ENCODE data around the gene ALDOA. TPM values are rescaled to one million over a fixed set of nuclear protein-coding genes. Genes with fewer than 3 reads are reported as not detected.

The ALDOA gene
- total and polyA plus RNA-seq, 7 donors, result 4,532 to 12,458 (median 6,382) TPM

DNA sequence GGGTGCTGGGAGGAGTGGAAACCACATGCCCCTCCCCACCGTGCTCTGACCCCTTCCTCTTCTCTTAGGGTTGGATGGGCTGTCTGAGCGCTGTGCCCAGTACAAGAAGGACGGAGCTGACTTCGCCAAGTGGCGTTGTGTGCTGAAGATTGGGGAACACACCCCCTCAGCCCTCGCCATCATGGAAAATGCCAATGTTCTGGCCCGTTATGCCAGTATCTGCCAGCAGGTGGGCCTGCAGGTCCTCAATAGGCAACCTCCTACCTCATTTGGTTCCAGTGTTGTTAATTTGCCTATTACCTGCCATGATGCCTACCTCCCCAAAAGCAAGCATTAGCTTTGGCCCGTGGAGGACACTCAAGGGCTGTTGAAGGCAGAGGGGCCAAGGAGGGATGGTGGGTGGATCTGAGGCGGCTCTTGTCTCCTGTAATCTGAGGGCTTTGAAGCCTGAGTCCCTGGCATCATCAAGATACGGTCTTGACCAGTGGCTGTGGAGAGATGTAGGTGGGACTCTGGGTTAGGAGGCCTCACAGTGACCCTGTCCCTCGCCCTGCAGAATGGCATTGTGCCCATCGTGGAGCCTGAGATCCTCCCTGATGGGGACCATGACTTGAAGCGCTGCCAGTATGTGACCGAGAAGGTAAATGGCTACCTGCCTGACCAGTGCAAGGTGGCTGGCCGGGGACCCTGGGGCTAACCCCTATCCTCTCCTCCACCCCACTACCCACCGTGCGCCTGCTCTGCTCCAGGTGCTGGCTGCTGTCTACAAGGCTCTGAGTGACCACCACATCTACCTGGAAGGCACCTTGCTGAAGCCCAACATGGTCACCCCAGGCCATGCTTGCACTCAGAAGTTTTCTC, 3.4 kb downstream of the ALDOA start:
- H3K4me1 ChIP-seq, result peaks cover 35% of the 10 kb centered on the region
- TF ChIP-seq, protein P1, sequence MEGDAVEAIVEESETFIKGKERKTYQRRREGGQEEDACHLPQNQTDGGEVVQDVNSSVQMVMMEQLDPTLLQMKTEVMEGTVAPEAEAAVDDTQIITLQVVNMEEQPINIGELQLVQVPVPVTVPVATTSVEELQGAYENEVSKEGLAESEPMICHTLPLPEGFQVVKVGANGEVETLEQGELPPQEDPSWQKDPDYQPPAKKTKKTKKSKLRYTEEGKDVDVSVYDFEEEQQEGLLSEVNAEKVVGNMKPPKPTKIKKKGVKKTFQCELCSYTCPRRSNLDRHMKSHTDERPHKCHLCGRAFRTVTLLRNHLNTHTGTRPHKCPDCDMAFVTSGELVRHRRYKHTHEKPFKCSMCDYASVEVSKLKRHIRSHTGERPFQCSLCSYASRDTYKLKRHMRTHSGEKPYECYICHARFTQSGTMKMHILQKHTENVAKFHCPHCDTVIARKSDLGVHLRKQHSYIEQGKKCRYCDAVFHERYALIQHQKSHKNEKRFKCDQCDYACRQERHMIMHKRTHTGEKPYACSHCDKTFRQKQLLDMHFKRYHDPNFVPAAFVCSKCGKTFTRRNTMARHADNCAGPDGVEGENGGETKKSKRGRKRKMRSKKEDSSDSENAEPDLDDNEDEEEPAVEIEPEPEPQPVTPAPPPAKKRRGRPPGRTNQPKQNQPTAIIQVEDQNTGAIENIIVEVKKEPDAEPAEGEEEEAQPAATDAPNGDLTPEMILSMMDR (IDR thresholded peaks at IDR 0.05), result peak; percentile 29
- peak overlapping the region; percentile 99 for H3K27ac ChIP-seq
- H3K9me3 ChIP-seq, result no peaks in the 10 kb centered on the region
- ATAC-seq (no peak), DNase-seq (peak in 1 of 2 donors; percentile 59)
- peaks cover 13 to 70% of the 10 kb centered on the region in 2 donors for H3K36me3 ChIP-seq (ENCODE audit: insufficient read depth in 1 of 2, low read depth in 1 of 2)
- peak overlapping the region; percentile 91 for H3K4me3 ChIP-seq
- intact Hi-C loops (cut with DNase I), result loop anchor here in 1 of 2 donors (10.0 kb wide), 1 partner anchor 56 kb away; the partner anchor contains the start of gene MAPK3
- WGBS, 3 donors, result 50 to 77% (median 53%) methylated on average over 16 to 17 of the region's 17 CpGs
- no peaks in the 10 kb centered on the region for H3K27me3 ChIP-seq (ENCODE audit: insufficient read depth in 3 of 3, low read length in 2 of 3)

DNA sequence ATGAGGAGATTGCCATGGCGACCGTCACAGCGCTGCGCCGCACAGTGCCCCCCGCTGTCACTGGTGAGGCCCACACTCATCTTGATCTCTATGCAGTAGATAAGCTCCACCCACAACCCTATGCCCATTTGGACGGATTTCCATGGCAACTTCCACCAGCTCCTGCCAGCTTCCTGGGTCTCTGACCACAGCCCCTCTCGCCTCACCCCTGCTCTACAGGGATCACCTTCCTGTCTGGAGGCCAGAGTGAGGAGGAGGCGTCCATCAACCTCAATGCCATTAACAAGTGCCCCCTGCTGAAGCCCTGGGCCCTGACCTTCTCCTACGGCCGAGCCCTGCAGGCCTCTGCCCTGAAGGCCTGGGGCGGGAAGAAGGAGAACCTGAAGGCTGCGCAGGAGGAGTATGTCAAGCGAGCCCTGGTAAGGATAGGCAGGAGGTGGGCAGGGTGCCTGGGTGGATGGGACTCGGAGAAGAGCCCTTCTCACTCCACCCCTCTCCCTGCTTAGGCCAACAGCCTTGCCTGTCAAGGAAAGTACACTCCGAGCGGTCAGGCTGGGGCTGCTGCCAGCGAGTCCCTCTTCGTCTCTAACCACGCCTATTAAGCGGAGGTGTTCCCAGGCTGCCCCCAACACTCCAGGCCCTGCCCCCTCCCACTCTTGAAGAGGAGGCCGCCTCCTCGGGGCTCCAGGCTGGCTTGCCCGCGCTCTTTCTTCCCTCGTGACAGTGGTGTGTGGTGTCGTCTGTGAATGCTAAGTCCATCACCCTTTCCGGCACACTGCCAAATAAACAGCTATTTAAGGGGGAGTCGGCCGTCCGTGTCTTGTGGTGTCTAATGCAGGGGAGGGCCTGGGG, 4.3 kb downstream of the ALDOA start:
- H3K4me1 ChIP-seq, result peaks cover 35% of the 10 kb centered on the region
- no peaks in the 10 kb centered on the region for H3K9me3 ChIP-seq
- TF ChIP-seq, protein P1 (IDR thresholded peaks at IDR 0.05), result no peak
- no peak for ATAC-seq
- DNase-seq, result peak in 1 of 2 donors; percentile 77
- no peaks in the 10 kb centered on the region for H3K27me3 ChIP-seq (ENCODE audit: insufficient read depth in 3 of 3, low read length in 2 of 3)
- intact Hi-C loops (cut with DNase I), result loop anchor here in 1 of 2 donors (10.0 kb wide), 1 partner anchor 55 kb away; the partner anchor contains the start of gene MAPK3
- H3K27ac ChIP-seq, result peak overlapping the region; percentile 99
- H3K36me3 ChIP-seq (ENCODE audit: insufficient read depth in 1 of 2, low read depth in 1 of 2), result peaks cover 13 to 70% of the 10 kb centered on the region in 2 donors
- H3K4me3 ChIP-seq, result peak overlapping the region; percentile 91
- 40 to 62% (median 43%) methylated on average over 31 of the region's 31 CpGs for WGBS, 3 donors

DNA sequence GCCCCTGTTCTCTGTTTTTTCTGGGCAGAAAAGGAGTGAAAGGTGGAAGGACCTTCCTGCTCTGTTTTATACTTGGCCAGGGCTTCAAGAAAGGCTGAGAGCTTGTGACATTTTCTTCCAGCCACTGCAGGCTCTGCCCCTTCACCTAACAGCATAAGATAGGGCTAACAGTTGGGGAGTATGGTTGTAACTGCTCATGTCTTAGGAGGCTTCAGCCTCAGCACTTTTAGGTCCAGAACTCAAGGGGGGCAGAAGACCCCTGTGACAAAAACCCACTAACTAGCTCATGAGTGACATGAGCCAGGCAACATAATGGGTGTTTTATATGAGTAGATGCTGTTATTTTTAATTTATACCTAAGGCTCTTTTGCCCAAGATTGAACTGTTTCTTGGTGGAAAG, 4.9 kb downstream of the ALDOA start:
- peaks cover 13 to 70% of the 10 kb centered on the region in 2 donors for H3K36me3 ChIP-seq (ENCODE audit: insufficient read depth in 1 of 2, low read depth in 1 of 2)
- DNase-seq, result no peak
- ATAC-seq, result no peak
- peaks cover 35% of the 10 kb centered on the region for H3K4me1 ChIP-seq
- H3K9me3 ChIP-seq, result no peaks in the 10 kb centered on the region
- H3K27me3 ChIP-seq (ENCODE audit: insufficient read depth in 3 of 3, low read length in 2 of 3), result no peaks in the 10 kb centered on the region
- intact Hi-C loops (cut with DNase I), result no loop called here
- TF ChIP-seq, protein P1 (IDR thresholded peaks at IDR 0.05), result no peak
- H3K4me3 ChIP-seq, result peak overlapping the region; percentile 91
- H3K27ac ChIP-seq, result peak overlapping the region; percentile 99

DNA sequence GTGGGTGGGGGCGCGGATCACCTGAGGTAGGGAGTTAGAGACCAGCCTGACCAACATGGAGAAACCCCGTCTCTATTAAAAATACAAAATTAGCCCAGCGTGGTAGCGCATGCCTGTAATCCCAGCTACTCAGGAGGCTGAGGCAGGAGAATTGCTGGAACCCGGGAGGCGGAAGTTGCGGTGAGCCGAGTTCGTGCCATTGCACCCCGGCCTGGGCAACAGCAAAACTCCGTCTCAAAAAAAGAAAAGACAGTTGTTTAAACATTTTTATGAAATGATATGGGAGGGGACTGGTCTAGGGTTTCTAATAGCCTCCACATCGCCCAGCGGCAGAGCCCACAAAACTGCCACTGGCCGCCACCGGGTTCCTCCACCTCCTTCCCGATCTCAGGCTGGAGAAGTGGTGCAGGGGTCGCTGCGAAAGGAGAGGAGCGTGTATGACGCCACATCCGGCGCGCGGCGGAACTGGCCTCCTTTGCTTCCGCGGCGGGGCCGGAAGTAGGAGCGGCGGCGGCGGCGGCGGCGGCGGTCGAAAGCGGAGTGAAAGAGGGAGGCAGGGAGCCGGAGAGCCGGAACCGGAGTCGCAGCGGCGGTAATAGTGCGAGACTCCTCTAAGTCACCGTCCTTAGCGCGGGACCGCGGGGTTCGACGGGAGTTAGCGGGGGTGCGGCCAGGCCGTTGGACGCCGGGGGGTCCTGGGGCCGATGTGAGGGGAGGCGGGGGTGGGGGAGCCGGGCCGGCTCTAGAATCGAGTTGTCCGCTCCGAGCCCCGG, 10.1 kb downstream of the ALDOA start, which contains the start of gene PPP4C:
Gene PPP4C, plus strand, starts transcription at position 492 of the 773 bp plus-strand sequence. CDS start 384 bp downstream, outside the sequence.
- Histone ChIP-seq H3K4me1 (peaks cover 24% of the 10 kb centered on the region), H3K27me3 (ENCODE audit: insufficient read depth in 3 of 3, low read length in 2 of 3) (no peaks in the 10 kb centered on the region), H3K36me3 (ENCODE audit: insufficient read depth in 1 of 2, low read depth in 1 of 2) (peaks cover 7 to 65% of the 10 kb centered on the region in 2 donors), H3K4me3 (peak within 1 kb of the TSS; percentile 76), H3K9me3 (no peaks in the 10 kb centered on the region), H3K27ac (peak within 1 kb of the TSS; percentile 94)
- TF ChIP-seq, protein P1 (IDR thresholded peaks at IDR 0.05), result no peak
- intact Hi-C loops (cut with DNase I), result loop anchor here in 1 of 2 donors (1.0 kb wide), 1 partner anchor 16 kb away; the partner anchor contains the start of gene TBX6
- DNase-seq (peak; percentile 94 to 95), ATAC-seq (peak; percentile 86 to 89 (median 88))
- WGBS, 3 donors, result 0 to 2% (median 2%) methylated on average over 50 to 67 of the region's 67 CpGs
